DND-41 (cell line): Measurements from ENCODE around the gene OBSCN.
"Not testable (repeated sequence)": the region's sequence is repeated elsewhere in the genome, so short reads cannot be mapped to it uniquely, and the experiment has no call there.

Source experiments
- ATAC-seq: fragments of 200-7000 bp; cut with Tn5 transposase; 3 replicates; pipeline ENCODE4 v1.9.1; 2021; ENCODE audit warnings: low read depth; ENCODE audit not compliant: insufficient read depth
- DNase-seq: peaks from one replicate; pipeline ENCODE4 v3.0.0-alpha.2; 2020
- H2AFZ ChIP-seq: 2 replicates; pipeline ENCODE4 v1.6.0; 2012; ENCODE audit warnings: low read depth, low read length
- H3K27ac ChIP-seq: 2 replicates; pipeline ENCODE4 v1.5.1; 2012; ENCODE audit warnings: low read length, inconsistent platforms
- H3K27me3 ChIP-seq: fragments of 200-600 bp; sonication (generic); 2 replicates; pipeline ENCODE4 v1.6.0; 2012; ENCODE audit warnings: low read length, mild to moderate bottlenecking, inconsistent platforms; ENCODE audit not compliant: insufficient read depth, poor library complexity
- H3K36me3 ChIP-seq: 2 replicates; pipeline ENCODE4 v1.5.1; 2012; ENCODE audit warnings: low read length, inconsistent platforms; ENCODE audit not compliant: insufficient read depth
- H3K4me1 ChIP-seq: 2 replicates; pipeline ENCODE4 v1.5.1; 2012; ENCODE audit warnings: mild to moderate bottlenecking, low read length; ENCODE audit not compliant: insufficient read depth
- H3K4me2 ChIP-seq: 2 replicates; pipeline ENCODE4 v1.6.0; 2012; ENCODE audit warnings: mild to moderate bottlenecking, moderate library complexity, low read length, inconsistent platforms; ENCODE audit not compliant: insufficient read depth
- H3K4me3 ChIP-seq, 2 experiments: fragments of 200-600 bp in 1 of 2; shearing (Covaris generic) in 1 of 2; 2 replicates each; pipeline ENCODE4 v1.5.1; 2012 to 2016; ENCODE audit warnings: inconsistent platforms in 2 of 2, low read length in 2 of 2, mild to moderate bottlenecking in 2 of 2, low read depth in 1 of 2, moderate library complexity in 1 of 2
- H3K79me2 ChIP-seq: 2 replicates; pipeline ENCODE4 v1.6.0; 2012; ENCODE audit warnings: low read length, inconsistent platforms; ENCODE audit not compliant: insufficient read depth
- H3K9ac ChIP-seq: 2 replicates; pipeline ENCODE4 v1.6.0; 2012; ENCODE audit warnings: low read depth, mild to moderate bottlenecking, inconsistent platforms, low read length, moderate library complexity
- H3K9me3 ChIP-seq: 2 replicates; pipeline ENCODE4 v1.5.1; 2012; ENCODE audit warnings: low read length, moderate library complexity, mild to moderate bottlenecking, inconsistent platforms; ENCODE audit not compliant: insufficient read depth, severe bottlenecking
- H4K20me1 ChIP-seq: 2 replicates; pipeline ENCODE4 v1.6.0; 2012; ENCODE audit warnings: low read length; ENCODE audit not compliant: insufficient read depth
- EZH2 ChIP-seq: IDR thresholded peaks from 3 replicates; pipeline ENCODE4 v1.6.1; 2012; ENCODE audit warnings: borderline replicate concordance, low read depth, mild to moderate bottlenecking, moderate library complexity, low read length, inconsistent platforms; ENCODE audit not compliant: severe bottlenecking
- TF ChIP-seq, protein P1 (sequence below): IDR thresholded peaks from 2 replicates; pipeline ENCODE4 v1.5.1; 2012; ENCODE audit warnings: borderline replicate concordance, low read length, moderate library complexity, mild to moderate bottlenecking; ENCODE audit not compliant: poor library complexity, severe bottlenecking; ENCODE audit errors: extremely low read depth

OBSCN gene

DNA sequence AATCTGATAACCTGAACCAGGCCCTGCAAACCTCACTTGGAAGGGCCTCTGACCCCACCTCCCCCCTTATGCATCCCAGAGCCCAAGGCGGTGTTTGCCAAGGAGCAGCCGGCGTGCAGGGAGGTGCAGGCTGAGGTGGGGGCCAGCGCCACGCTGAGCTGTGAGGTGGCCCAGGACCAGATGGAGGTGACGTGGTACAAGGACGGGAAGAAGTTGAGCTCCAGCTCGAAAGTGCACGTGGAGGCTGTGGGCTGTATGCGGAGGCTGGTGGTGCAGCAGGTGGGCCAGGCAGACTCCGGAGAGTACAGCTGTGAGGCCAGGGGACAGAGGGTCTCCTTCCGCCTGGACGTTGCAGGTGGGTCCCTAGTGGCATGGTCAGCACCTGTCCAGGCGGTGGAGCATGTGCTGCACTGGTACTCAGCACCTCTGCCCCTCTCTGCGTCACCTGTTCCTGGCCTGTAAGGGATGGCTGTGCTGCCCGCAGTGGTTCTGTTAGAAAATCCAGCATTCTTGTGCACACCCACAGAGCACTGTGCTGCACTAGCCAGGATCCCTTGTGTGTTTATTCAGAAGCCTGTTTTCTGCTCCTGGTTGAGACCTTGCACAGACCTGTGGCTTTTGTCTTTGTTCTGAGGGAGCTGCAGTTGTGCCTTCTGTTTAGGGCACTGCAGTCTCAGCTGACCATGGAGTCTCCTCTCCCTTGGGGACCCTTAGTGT is 11.6 kb downstream of the OBSCN start:
- Histone ChIP-seq H3K4me1 (peaks cover 13% of the 10 kb centered on the region), H3K79me2 (no peaks in the 10 kb centered on the region; the same call in 1 of the 2 replicates), H3K36me3 (peaks cover 71% of the 10 kb centered on the region), H3K4me2 (no peak overlapping the region), H4K20me1 (peaks cover 25% of the 10 kb centered on the region), H3K27ac (no peak overlapping the region), H3K9me3 (no peaks in the 10 kb centered on the region), H2AFZ (no peak overlapping the region), H3K4me3 (no peak overlapping the region), H3K27me3 (no peaks in the 10 kb centered on the region), H3K9ac (no peak overlapping the region)
- no peak for ATAC-seq
- DNase-seq, result no peak
- no peak for TF ChIP-seq EZH2
- TF ChIP-seq, protein P1, sequence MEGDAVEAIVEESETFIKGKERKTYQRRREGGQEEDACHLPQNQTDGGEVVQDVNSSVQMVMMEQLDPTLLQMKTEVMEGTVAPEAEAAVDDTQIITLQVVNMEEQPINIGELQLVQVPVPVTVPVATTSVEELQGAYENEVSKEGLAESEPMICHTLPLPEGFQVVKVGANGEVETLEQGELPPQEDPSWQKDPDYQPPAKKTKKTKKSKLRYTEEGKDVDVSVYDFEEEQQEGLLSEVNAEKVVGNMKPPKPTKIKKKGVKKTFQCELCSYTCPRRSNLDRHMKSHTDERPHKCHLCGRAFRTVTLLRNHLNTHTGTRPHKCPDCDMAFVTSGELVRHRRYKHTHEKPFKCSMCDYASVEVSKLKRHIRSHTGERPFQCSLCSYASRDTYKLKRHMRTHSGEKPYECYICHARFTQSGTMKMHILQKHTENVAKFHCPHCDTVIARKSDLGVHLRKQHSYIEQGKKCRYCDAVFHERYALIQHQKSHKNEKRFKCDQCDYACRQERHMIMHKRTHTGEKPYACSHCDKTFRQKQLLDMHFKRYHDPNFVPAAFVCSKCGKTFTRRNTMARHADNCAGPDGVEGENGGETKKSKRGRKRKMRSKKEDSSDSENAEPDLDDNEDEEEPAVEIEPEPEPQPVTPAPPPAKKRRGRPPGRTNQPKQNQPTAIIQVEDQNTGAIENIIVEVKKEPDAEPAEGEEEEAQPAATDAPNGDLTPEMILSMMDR, result no peak

DNA sequence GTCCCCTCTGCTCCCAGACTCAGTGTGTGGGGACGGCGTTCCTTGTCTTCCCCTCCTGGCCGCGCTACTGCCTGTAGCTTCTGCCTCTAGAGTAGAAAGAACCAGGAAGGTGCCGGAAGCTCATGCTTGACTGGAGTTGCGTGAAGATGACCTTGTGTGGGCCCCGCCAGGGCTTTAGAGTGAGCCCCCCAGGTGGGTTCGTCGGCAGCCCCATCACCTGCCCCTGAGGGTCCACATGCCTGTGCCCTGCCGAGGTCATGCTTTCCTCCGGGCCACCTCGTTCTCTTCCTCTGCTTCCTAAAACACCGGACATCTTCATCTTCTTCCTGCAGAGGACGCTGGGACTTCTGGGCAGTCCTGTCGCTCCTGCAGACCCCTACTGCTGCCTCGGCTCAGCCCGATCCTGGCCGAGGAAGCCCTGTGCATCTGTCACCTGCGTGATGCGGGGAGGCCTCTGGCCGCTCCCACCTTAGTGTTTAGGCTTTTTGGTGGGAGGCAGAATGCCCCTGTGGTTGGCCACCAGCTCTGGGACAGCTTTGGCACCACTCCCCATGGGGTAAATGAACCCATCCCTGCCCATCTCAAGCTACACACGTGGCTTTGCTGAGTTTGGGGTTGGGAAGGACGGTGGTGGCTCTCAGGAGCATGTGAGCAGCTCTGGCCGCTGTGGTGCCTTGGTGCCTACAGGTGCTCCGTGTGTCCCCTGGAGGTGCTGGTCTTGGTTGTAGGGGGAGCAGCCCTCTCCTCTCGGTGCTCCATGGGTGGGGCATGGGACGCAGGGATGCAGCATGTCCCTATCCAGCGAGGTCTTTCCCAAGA is 12.3 kb downstream of the OBSCN start:
- Histone ChIP-seq H3K9ac (no peak overlapping the region), H3K4me3 (no peak overlapping the region), H3K79me2 (no peaks in the 10 kb centered on the region), H3K27me3 (no peaks in the 10 kb centered on the region), H3K4me1 (peaks cover 6% of the 10 kb centered on the region; the same call in 1 of the 2 replicates), H3K9me3 (no peaks in the 10 kb centered on the region), H2AFZ (no peak overlapping the region), H3K36me3 (peaks cover 71% of the 10 kb centered on the region), H3K27ac (no peak overlapping the region), H4K20me1 (peaks cover 17% of the 10 kb centered on the region), H3K4me2 (no peak overlapping the region)
- ATAC-seq (no peak), DNase-seq (no peak)
- TF ChIP-seq, protein P1, result no peak
- TF ChIP-seq EZH2, result no peak

DNA sequence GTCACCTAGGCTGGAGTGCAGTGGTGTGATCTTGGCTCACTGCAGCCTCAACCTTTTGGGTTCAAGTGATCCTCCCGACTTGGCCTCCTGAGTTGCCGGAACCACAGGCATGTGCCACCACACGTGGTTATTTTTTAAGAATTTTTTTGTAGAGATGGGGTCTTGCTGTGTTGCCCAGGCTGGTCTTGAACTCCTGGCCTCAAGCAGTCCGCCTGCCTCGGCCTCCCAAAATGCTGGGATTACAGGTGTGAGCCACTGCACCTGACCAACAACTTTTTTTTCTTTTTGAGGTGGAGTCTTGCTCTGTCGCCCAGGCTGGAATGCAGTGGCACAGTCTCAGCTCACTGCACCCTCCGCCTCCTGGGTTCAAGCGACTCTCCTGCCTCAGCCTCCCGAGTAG is 13.3 kb downstream of the OBSCN start:
- H3K4me1 ChIP-seq, H3K27me3 ChIP-seq, DNase-seq, H4K20me1 ChIP-seq, H3K9ac ChIP-seq, H3K27ac ChIP-seq, H2AFZ ChIP-seq, H3K9me3 ChIP-seq, H3K79me2 ChIP-seq, H3K4me2 ChIP-seq, H3K4me3 ChIP-seq, ATAC-seq: not testable (repeated sequence)
- peaks cover 71% of the 10 kb centered on the region for H3K36me3 ChIP-seq

DNA sequence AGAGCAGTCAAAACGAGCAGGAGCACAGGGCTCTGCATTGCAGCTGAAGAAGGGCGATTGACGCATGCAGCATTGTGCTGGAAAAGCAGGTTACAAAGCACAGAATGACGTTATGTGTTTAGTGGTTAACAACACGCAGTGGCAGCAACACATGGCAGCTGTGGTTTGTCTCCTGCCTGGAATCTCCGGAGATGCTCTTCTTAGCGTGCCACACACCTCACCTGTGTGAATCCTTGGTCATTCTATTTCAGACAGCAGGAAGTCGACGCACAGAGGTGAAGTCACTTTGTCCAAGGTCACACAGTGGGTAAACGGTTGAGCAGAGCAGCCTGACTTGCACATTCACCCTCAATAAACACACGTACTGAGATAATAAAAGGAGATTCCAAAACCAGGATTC is 14.7 kb downstream of the OBSCN start:
- Histone ChIP-seq H3K79me2 (no peaks in the 10 kb centered on the region), H3K36me3 (peaks cover 71% of the 10 kb centered on the region), H2AFZ (no peak overlapping the region), H3K4me3 (no peak overlapping the region), H3K27me3 (no peaks in the 10 kb centered on the region), H4K20me1 (peaks cover 5% of the 10 kb centered on the region; the same call in 1 of the 2 replicates), H3K27ac (no peak overlapping the region), H3K9me3 (no peaks in the 10 kb centered on the region), H3K4me2 (no peak overlapping the region), H3K9ac (no peak overlapping the region), H3K4me1 (no peaks in the 10 kb centered on the region)
- no peak for ATAC-seq
- no peak for DNase-seq
- TF ChIP-seq, protein P1, result no peak
- TF ChIP-seq EZH2, result no peak
